Measurements from ENCODE around the gene CDK2.

DNA sequence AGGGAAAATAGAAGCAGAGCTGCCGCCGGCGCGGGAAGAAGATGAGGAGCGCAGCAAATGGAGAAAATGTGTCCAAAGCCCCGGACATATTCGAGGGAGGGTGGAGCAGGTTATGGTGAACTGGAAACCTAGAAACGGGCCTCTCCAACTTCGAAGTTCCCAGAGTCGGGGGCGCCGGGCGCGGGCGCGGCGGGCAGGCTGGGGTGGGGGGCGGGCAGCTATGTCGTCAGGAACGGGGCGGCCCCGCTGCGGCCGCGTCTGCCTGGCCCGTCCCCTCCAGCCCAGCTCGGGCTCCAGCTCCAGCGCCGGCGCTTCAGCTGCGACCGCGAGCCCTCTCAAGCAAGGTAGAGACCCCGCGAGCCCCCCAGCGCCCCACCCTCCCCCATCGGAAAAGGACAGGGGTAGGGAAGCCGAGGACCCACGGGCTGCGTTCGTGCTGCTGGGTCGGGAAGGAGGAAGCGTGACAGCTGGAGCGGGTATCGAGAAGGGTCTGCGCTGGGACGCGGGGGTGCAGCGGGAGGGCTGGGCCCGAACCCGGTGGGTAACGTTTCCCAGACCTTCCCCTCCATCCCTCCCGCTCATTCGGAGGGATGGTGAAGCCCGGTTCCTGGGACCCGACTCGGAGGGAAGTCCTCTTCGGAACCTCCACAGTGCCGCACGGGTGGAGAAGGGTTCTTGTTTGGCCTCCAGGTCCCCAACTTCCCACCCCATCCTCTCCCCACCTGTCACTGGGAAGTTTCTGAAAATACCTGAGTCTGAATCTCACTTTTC lies 34.7 kb upstream of the CDK2 start:
- TF ChIP-seq, protein P1, sequence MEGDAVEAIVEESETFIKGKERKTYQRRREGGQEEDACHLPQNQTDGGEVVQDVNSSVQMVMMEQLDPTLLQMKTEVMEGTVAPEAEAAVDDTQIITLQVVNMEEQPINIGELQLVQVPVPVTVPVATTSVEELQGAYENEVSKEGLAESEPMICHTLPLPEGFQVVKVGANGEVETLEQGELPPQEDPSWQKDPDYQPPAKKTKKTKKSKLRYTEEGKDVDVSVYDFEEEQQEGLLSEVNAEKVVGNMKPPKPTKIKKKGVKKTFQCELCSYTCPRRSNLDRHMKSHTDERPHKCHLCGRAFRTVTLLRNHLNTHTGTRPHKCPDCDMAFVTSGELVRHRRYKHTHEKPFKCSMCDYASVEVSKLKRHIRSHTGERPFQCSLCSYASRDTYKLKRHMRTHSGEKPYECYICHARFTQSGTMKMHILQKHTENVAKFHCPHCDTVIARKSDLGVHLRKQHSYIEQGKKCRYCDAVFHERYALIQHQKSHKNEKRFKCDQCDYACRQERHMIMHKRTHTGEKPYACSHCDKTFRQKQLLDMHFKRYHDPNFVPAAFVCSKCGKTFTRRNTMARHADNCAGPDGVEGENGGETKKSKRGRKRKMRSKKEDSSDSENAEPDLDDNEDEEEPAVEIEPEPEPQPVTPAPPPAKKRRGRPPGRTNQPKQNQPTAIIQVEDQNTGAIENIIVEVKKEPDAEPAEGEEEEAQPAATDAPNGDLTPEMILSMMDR (optimal IDR thresholded peaks at IDR 0.05 in 1 of 3, IDR thresholded peaks at IDR 0.05 in 1 of 3, conservative IDR thresholded peaks at IDR 0.05 in 1 of 3; ENCODE audit: extremely low read depth in 1 of 3, insufficient read depth in 2 of 3, low read length in 3 of 3): no peak
- no peak for TF ChIP-seq EZH2 (IDR thresholded peaks at IDR 0.05; ENCODE audit: low read length)

Measured in keratinocyte (primary cell).